ENCODE data around the gene CLDN17.

Gene CLDN17

GRCh38 chr21:30116479-30116878 lies 50.1 kb downstream of the CLDN17 start:
- DNase-seq, result no peak

Data from NCI-H1105 (cell line).